COLO668 (cell line): ENCODE data around the gene PTPRN.

Source experiments
- DNase-seq: peaks from one replicate; lab custom pipeline; 2025; ENCODE audit not compliant: unreplicated experiment; lab: John Stamatoyannopoulos, UW

Gene PTPRN

DNA sequence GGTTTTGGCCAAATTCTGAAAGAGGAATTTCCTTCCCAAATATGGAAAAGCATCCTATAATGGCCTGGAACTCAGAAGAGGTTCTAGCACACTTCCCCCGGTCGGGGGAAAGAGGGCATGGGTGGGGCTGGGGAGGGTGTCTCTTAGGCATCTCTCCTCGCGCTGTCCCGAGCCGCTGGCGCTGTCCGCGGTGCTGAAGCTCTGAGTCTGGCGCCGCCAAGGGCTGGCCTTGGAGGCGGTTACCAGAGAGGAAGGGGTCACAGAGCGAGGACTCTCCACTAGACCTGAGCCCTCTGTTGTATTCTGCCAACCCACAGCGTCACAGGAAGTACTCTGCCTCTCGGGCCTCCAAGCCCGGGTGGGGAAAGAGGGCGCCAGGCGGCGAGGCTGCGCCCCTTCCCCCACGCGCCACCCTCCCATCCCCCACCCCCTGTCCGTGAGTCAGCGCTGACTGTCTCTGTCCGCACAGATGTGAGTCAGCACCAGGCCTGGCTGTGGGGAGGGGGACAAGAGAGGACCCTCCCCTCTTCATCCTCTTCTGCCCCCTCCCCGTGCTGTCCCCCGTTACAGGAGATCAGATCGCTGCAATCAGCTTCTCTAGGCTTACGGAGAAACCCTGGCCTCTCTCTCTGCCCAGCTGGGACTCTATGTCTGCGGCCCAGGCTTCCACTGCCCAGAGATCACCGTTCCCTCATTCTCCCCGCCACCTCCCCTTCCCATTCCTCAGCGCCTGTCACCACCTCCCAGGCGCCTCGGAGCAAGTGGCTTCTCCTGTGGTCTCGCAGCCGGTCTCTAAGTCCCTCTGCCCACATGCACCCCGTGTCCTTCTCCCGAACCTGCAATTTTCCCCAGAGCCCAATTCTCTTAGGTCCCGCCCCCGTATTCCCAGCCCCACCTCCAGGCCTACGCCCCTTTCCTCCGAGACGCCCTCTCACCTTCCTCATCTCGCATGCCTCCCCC, 779 bp downstream of the PTPRN start:
- peak; percentile 54 for DNase-seq

DNA sequence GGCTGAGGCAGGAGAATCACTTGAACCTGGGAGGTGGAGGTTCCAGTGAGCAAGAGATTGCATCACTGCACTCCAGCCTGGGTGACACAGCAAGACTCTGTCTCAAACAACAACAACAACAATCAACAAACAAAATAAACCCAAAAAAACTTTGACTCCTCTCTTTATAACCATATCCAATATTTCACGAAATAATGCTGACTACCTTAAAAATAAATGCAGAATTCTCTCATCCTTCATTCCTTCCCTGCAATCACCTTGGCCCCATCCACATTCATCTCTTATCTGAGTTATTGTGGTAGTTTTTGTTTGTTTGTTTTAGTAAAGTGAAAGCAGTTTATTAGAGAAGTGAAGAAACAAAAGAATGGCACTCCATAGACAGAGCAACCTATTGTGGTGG, 3.2 kb downstream of the PTPRN start:
- no peak for DNase-seq

DNA sequence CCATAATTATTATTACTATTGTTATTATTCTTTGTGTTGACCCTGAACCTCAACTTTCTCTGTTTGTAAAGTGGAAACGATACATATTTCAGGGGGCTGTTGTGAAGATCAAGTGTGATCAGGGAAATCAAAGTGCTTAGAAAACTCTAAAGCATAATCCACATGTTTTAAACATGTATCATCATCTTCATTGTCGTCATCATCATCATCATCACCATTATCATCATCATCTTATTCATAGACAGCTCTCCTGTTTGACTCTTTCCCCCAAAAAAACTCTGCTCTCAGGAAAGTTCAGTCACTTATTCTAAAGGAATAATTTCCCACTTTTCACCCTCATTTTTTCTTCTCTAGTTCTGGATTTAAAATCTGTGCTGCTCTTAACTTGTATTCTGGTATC, 5.0 kb downstream of the PTPRN start:
- no peak for DNase-seq

DNA sequence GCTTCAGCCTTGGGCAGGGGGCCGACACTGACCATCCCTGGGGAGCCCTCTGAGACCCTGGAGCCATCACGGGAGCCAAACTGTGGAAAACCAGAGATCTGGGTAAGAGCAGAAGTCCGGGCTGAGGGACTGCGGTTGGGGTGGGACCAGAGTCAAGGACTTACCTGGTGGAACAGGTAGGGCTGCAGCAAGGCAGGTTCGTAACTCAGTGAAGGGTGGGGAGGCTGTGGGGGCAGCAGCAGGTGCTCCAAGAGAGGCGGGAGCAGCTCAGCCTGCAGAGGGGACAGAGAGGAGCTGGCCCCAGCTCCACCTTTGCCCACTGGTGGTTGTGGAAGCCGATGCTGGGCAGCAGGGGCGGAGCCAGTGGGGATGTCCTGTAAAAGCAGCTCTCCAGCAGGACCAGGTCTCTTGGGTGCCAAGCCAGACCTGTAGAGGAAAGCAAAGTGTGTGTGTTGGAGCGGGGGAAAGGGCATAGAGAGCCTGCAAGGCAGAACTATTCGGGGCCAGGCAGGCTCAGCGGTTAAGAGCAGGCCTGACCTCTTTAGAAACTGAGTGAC, 6.7 kb downstream of the PTPRN start:
- DNase-seq = no peak

DNA sequence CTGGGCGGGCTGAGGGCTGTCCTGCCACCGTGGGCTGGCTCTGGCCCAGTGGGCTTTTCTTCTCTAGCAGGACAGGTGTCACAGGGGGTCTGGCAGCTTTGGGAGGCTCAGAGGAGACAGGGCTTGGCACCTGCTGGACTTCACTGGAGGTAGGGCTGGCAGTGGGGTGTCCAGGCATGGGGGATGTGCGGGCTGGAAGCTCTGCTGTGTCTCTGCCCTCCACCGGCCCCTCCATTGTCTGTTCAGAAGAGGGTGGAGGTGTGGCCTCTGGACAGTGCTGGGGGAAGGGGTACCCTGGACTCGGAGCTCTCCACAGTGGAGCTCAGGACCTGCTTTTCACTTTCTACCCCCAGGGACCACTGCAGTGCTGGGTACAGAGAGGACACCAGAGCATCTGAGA, 9.2 kb downstream of the PTPRN start:
- no peak for DNase-seq

DNA sequence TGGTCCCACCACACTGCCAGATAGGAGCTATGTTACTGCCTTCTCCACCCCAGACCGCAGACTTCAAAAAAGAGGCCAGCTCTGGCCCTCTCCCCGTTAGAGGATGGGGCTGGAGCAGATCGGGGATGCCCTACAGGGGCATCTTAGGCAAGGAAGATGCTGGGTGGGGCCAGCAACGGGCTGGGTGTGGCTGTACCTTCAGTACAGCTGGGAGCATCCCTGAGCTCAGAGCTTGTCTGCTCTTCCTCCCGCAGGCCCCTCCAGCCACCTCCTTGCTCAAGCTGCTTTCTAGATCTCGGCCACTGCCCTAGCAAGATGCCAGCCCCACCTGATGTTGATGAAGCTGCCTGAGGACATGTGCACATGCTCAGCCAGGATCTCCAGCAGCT, 9.8 kb downstream of the PTPRN start:
- DNase-seq = no peak

DNA sequence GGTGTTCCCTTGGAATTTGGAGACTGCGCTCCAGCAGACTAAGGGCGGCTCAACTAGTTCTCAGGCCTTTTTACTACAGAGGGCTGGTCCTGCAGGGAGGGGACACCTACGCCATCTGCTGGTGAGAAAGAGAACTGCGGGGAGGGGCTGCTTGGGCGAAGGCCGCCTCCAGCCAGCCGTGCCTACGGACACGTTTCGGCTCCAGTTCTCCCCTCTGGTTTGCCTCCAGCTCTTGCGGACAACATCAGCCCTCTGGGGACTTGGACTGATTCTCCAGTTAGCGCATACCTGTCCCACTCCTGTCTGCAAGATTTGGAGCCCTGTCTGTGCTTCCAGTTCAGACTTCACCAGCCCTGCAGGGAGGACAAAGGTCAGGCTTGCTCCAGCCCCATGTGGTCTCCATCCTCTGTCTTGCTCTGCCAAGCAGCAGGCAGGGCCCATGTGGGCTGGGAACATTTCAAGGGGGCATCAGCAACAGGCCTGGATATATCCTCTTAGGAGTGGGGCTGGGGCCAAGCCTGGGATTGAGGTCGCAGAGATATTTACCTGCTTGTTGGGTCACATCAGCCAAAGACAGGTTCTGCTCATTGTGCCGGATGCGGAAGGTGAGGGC, 10.3 kb downstream of the PTPRN start:
- peak; percentile 75 for DNase-seq

DNA sequence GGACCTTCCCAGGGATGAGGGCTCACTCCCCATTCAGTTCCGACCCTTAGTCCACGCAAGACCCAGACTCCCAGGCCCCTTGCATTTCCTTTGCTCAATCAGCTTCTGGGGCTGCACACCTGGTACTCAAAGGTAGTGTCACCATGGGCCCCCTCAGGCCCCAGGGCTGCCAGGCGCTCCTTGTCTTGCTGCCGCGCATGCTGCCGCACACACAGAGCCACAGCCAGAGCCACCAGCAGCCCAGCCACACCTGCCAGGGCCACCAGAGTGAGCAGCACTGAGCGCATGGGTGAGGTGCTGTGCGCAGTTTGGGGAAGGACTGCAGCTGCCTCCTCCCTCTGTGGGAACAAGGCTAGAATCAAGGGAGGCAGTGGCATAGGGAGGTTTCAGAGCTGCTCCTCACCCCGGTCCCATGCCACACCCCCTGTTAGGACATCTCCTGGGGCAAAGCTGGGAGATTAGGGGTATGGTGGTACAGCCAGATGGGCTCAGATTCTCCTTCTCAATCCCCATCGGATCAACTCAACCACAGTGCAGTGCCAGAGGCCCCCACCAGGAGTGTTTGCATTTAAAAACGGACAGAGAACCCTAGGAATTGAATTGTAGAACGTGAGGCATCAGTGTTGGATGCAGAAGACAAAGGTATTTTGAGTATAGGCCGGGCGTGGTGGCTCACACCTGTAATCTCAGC, 11.3 kb downstream of the PTPRN start:
- DNase-seq = no peak

DNA sequence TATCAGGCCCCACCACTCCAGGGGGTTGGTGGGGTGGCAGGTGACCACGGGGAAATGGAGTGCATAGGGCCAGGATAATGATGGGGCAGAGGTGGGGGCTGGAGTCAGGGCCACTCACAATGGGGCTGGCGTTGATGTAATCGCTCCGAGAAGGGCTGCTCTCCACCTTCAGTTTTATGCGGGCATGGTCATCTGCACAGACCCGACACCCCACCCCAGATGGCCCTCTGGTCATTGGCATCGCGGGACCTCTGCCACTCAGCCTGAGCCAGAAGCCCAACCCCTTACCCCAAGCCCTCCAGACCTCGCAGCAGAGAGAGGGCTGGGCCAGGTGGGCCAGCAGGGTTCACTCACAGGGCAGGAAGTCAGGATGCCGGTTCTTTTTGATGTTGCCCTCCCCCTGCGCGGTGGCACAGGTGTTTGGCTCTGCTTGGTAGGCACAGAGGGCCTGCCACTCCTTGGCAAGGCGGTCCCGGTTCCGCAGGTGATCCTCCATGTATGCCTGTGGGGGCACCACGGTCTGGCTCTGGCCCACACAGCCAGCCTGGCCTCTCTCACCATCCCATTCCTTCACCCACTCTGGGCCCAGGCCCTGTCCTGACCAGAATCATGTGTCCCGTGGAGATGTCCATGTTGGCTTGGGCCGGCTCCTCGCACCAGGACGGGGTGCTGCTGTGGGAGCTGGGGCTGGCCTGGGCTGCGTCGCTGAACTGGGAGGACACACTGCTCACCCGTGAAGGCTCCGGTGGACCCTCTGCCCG, 12.4 kb downstream of the PTPRN start:
- DNase-seq = no peak

DNA sequence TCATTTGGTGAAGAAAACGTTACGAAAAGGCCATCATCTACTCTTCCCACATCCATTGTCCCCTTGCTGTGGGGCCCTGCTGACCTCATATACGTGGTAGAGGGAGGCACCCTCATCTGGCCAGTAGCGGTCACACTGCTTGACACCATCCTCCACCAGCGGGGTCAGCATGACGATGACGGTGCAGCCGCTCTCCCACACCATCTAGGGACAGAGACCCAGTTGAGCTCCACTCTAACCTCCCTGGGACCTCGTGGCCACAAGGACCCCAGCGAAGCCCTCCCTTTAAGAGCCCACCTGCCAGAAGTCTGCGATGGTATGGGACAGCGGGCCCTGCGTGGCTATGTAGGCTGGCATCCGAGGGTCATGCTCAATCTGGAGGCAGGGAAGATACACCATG, 13.1 kb downstream of the PTPRN start:
- DNase-seq = no peak

DNA sequence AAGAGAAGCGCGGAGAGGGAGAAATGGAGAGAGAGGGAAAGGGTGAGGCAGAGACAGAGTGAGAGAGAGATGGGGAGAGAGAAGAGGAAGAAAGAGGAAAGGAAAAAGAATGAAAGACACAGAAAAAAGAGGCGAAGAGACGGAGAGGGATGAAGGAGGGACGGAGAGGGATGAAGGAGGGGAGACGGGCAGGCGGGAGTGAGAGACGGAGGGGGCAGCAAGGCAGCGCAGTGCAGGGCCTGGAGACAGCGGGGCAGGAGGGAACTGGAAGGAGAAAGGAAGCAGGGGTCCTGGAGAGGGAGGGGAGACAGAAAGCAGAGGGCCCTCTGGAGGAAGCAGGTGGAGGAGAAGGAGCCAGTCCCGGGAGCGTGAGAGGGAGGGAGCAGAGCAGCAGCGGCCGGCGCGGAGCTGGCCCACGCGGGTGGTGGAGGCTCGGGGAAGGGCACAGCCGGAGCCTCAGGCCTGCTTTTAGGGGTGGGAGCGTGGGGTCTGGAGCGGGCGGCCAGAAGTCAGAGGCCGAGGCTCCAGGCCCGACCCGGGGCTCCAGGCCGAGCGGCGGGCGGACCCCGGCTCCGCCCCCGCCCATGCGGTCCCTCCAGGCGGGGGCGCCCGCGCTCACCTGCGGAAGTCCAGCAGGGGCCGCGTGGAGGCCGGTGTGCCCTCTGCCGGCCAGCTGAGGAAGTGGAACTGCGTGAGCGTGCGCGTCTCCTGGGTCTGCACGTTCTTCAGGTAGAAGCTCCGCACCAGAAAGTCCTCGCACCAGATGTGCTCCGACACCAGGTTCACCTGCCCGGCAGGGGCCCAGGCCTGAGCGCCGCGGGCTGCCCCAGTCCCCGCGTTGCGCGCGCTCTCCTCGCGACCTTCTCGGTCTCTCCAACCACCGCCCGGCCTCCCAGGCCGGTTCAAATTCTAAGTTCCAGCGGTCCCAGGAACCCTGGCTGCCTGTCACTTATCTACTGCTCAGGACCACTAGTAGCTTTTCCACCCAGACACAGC, 14.5 kb downstream of the PTPRN start:
- peak; percentile 91 for DNase-seq

DNA sequence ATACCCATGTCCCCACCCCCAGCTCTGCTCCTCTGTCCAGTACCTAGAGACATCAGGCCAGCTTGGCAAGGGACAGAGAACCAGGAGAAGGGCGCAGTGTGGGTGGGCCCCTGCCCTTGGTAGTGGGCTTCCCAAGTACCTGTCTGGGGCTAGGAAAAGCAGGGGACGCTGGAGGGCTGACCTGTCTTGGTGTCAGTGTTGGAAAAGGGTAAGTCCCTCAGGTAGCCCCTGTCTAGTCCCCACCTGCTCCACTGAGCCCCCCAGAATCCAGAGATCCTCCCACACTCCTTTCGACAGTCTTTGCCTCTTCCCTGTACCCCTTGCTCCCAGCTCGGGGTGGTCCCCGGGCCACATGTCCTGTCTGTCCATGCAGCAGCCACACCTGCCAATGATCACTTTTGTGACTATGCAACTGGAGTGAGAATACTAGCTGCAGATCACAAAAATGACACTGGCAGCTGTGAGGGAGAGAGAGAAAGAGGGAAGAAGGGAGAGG, 15.4 kb downstream of the PTPRN start:
- no peak for DNase-seq

DNA sequence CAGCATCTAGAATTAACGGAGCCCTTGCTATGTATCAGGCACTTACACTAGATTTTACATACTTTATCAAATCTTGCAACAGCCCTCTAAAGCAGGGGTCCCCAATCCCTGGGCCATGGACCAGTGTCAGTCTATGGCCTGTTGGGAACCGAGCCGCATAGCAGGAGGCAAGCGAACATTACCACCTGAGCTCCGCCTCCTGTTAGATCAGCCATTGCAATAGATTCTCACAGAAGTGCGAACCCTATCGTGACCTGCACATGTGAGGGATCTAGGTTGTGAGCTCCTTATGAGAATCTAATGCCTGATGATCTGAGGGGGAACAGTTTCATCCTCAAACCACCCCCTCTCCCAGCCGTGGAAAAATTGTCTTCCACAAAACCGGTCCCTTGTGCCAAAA, 16.6 kb downstream of the PTPRN start:
- DNase-seq = no peak

DNA sequence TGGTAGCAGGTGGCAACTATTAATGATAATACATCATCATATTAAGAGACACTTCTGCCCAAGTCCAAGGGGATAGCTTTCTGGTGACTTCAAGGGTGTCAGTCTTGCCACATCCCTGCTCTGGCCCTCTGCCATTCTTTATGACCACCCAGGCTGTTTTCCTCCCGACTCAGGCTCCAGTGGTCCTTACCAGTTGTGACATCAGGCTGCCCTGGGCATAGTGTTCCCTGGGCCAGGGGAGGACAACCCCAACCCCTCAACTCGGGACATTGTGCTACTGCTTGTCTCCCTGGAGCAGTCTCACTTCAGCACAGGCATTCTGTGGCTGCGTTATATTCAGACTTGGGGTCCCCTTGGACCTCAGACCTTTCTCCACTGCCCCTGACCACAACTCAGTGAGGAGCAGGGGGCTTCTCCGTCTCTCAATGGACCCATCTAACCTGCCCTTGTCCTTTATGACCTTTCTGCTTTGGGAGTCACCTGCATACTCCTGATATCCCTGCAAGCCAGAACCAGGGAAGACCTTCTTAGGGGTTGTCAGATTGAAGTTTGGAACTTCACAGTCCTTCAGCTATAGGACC, 17.2 kb downstream of the PTPRN start:
- DNase-seq = no peak

DNA sequence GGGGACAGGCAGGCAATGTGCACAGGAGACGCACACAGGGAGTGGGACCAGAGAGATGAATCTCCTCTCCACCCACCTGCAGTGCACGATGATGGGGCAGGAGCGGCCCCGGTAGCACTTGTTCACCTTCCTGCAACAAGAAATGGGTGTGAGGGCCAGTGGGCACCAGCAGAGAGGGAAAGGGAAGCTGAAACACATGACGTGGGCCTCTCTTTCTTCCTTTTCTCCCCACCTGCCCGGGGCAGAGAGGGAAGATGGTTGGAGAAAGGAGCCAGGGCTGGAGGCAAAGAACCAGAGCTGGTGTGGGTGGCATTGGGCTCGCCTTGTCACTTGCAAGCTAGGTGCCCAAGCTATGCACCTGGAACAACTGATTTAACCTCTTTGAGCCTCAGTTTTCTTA, 17.8 kb downstream of the PTPRN start:
- no peak for DNase-seq

DNA sequence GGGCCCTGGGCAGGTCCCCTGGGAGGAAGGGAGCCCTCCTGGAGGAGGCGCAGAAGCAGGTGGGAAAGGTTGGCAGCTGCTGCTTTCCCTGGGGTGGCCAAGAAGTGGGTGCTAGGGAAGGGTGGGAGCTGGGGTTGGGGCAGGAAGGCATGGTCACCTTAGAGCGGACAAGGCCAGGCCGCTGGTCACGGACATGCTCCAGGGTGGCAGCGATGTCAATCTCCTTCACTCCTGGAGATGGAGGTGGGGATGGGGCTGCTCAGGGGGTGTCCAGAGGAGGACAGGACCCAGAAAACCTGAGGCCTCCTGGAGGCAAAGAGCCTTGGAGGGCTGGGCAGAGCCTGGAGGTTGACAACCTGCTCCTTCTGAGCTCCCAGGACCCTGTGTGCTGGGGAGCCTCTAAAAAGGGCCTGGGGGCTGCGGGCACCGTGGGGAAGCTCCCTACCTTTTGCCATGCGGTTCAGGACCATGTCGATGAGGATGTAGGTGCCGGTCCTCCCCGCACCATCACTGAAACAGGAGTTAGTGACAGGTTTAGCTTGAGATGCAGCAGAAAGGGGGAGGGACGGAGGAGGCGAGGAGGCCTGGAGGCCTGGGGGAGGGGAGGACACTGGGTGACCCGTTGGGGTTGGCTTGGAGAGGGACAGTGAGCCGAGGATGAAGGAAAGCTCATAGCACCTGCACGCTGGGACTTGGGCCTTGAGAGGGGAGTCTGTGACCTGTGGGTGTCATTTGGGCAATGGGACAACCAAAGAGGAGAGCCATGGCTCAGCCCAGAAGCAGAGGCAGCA, 18.6 kb downstream of the PTPRN start:
- DNase-seq = no peak

DNA sequence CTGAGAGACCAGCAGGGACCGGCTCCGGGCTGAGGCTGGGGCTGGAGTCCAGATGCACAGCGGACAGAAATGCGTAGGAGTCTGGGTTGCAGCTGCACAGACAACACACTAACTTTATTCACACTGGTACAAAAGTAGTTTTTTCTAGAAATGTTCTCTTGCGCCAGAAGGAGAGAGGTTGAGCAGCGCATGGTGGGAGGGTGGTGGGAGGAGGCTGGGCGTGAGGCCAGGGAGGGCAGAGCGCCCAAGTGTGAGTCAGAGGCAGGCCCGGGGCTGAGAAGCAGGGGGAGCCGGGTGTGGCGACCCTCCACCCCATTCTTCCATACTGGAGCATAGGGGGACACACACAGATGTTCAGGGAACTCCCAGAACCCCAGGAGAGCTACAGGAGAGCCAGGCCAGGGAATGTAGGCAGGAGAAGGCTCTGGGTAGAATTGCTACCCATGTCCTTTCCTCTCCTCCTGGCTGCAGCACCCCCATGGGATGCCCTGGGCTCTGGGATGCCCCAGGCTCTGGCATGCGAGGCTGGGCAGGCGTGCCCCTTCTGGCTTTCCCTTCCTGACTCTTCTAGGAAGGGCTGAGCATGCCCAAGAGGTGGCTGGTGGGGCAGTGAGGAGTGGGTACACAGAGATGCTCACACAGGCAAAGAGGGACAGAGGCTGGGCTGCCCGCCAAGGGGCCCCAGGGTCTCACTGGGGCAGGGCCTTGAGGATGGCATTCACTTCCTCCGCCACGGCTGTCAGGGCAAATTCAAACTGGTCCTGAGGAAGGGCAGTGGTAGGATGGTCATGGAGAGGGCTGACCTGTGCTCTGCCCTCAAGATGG, 19.5 kb downstream of the PTPRN start:
- no peak for DNase-seq

DNA sequence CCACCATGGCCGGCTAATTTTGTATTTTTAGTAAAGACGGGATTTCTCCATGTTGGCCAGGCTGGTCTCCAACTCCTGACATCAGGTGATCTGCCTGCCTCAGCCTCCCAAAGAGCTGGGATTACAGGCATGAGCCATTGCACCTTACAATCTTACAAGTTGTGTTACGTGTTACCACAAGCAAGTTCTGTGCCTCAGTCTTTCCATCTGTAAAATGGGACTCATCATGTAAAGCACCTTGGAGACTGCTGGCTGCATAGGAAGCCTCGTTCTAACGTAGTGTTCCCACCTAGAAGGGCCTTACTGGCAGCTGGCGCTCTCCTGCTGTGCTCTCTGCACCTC, 20.0 kb downstream of the PTPRN start:
- DNase-seq = no peak
